ENCODE data around the gene ITGB1BP1.

ITGB1BP1 gene

GRCh38 chr2:9380702-9381628, 42.4 kb downstream of the ITGB1BP1 start:
- DNase-seq (ENCODE audit: extremely low read depth in 1 of 2, low read depth in 1 of 2): no peak

- DNase-seq (ENCODE audit: extremely low read depth in 1 of 2, low read depth in 1 of 2): no peak
These were observed 44.0 kb downstream of the ITGB1BP1 start for GRCh38 chr2:9379391-9379755.

- no peak for DNase-seq (ENCODE audit: extremely low read depth in 1 of 2, low read depth in 1 of 2)
These were observed 44.6 kb downstream of the ITGB1BP1 start for GRCh38 chr2:9378433-9379390.

GRCh38 chr2:9377461-9378097, 45.7 kb downstream of the ITGB1BP1 start:
- DNase-seq (ENCODE audit: extremely low read depth in 1 of 2, low read depth in 1 of 2): no peak

GRCh38 chr2:9375857-9376428, 47.4 kb downstream of the ITGB1BP1 start:
- DNase-seq (ENCODE audit: extremely low read depth in 1 of 2, low read depth in 1 of 2): no peak

- no peak for DNase-seq (ENCODE audit: extremely low read depth in 1 of 2, low read depth in 1 of 2)
These were observed 49.1 kb downstream of the ITGB1BP1 start for GRCh38 chr2:9374071-9374730.

- DNase-seq (ENCODE audit: extremely low read depth in 1 of 2, low read depth in 1 of 2): no peak
These were observed 49.9 kb downstream of the ITGB1BP1 start for GRCh38 chr2:9373476-9373875.

- DNase-seq (ENCODE audit: extremely low read depth in 1 of 2, low read depth in 1 of 2): no peak
These were observed 50.3 kb downstream of the ITGB1BP1 start for GRCh38 chr2:9373047-9373446.

- no peak for DNase-seq (ENCODE audit: extremely low read depth in 1 of 2, low read depth in 1 of 2)
These were observed 52.6 kb downstream of the ITGB1BP1 start for GRCh38 chr2:9370746-9371145.

- no peak for DNase-seq (ENCODE audit: extremely low read depth in 1 of 2, low read depth in 1 of 2)
These were observed 57.3 kb downstream of the ITGB1BP1 start for GRCh38 chr2:9366026-9366425.

- no peak for DNase-seq (ENCODE audit: extremely low read depth in 1 of 2, low read depth in 1 of 2)
These were observed 57.8 kb downstream of the ITGB1BP1 start for GRCh38 chr2:9365498-9366019.

- no peak for DNase-seq (ENCODE audit: extremely low read depth in 1 of 2, low read depth in 1 of 2)
These were observed 58.4 kb downstream of the ITGB1BP1 start for GRCh38 chr2:9364791-9365497.

GRCh38 chr2:9364373-9364772, 59.0 kb downstream of the ITGB1BP1 start:
- no peak for DNase-seq (ENCODE audit: extremely low read depth in 1 of 2, low read depth in 1 of 2)

GRCh38 chr2:9360701-9361100, 62.6 kb downstream of the ITGB1BP1 start:
- no peak for DNase-seq (ENCODE audit: extremely low read depth in 1 of 2, low read depth in 1 of 2)

- DNase-seq (ENCODE audit: extremely low read depth in 1 of 2, low read depth in 1 of 2): no peak
These were observed 63.2 kb downstream of the ITGB1BP1 start for GRCh38 chr2:9360110-9360509.

- DNase-seq (ENCODE audit: extremely low read depth in 1 of 2, low read depth in 1 of 2): no peak
These were observed 63.9 kb downstream of the ITGB1BP1 start for GRCh38 chr2:9359463-9359862.

- no peak for DNase-seq (ENCODE audit: extremely low read depth in 1 of 2, low read depth in 1 of 2)
These were observed 64.5 kb downstream of the ITGB1BP1 start for GRCh38 chr2:9358846-9359245.

- no peak for DNase-seq (ENCODE audit: extremely low read depth in 1 of 2, low read depth in 1 of 2)
These were observed 67.1 kb downstream of the ITGB1BP1 start for GRCh38 chr2:9356261-9356660.

GRCh38 chr2:9355716-9356115, 67.6 kb downstream of the ITGB1BP1 start:
- DNase-seq (ENCODE audit: extremely low read depth in 1 of 2, low read depth in 1 of 2): no peak
